Osteocyte (in vitro differentiated cells): ENCODE results near the gene RPS6KA1. TPM values are rescaled to one million over a fixed set of nuclear protein-coding genes. Genes with fewer than 3 reads are reported as not detected.

Source experiments
- DNase-seq: peaks from one replicate; pipeline ENCODE4 v3.0.0; 2021; ENCODE audit warnings: mixed read lengths; ENCODE audit not compliant: unreplicated experiment; ENCODE audit errors: extremely low spot score
- H3K27ac Mint-ChIP-seq: one replicate; pipeline ENCODE4 v1.8.0; 2021; ENCODE audit warnings: mild to moderate bottlenecking, mixed read lengths; ENCODE audit not compliant: unreplicated experiment
- H3K27me3 Mint-ChIP-seq: one replicate; pipeline ENCODE4 v1.8.0; 2021; ENCODE audit warnings: mixed read lengths; ENCODE audit not compliant: unreplicated experiment
- H3K36me3 Mint-ChIP-seq: one replicate; pipeline ENCODE4 v1.8.0; 2021; ENCODE audit warnings: mixed read lengths; ENCODE audit not compliant: unreplicated experiment
- H3K4me1 Mint-ChIP-seq: one replicate; pipeline ENCODE4 v1.8.0; 2021; ENCODE audit warnings: mixed read lengths; ENCODE audit not compliant: unreplicated experiment
- H3K4me3 Mint-ChIP-seq: one replicate; pipeline ENCODE4 v1.8.0; 2021; ENCODE audit warnings: mild to moderate bottlenecking, moderate library complexity, mixed read lengths; ENCODE audit not compliant: unreplicated experiment
- H3K9me3 Mint-ChIP-seq: one replicate; pipeline ENCODE4 v1.8.0; 2021; ENCODE audit warnings: mixed read lengths; ENCODE audit not compliant: unreplicated experiment
- CTCF ChIP-seq: fragments of 200-600 bp; sonication (generic); IDR thresholded peaks from 2 replicates; pipeline ENCODE4 v1.5.0; 2021; ENCODE audit warnings: antibody characterized with exemption, mild to moderate bottlenecking, moderate library complexity
- total RNA-seq: library from RNA; stranded (reverse); gene quantifications from 2 replicates; pipeline ENCODE4 v1.2.1, GENCODE V29; 2021

RPS6KA1 gene
- total RNA-seq, 1 donor from 2014 or later, result 4.4 TPM

GRCh38 chr1:26574018-26574417 is 44.5 kb downstream of the RPS6KA1 start:
- DNase-seq, result no peak
- H3K4me1 Mint-ChIP-seq, result no peaks in the 10 kb centered on the region
- peaks cover 8% of the 10 kb centered on the region for H3K27me3 Mint-ChIP-seq
- TF ChIP-seq CTCF, result no peak
- H3K36me3 Mint-ChIP-seq, result no peaks in the 10 kb centered on the region
- no peak overlapping the region for H3K4me3 Mint-ChIP-seq
- no peaks in the 10 kb centered on the region for H3K9me3 Mint-ChIP-seq
- H3K27ac Mint-ChIP-seq, result no peak overlapping the region

- Mint-ChIP-seq H3K9me3 (no peaks in the 10 kb centered on the region), H3K4me3 (no peak overlapping the region), H3K27me3 (peaks cover 16% of the 10 kb centered on the region), H3K36me3 (no peaks in the 10 kb centered on the region), H3K27ac (no peak overlapping the region), H3K4me1 (no peaks in the 10 kb centered on the region)
- TF ChIP-seq CTCF, result no peak
- no peak for DNase-seq
These were observed 45.2 kb downstream of the RPS6KA1 start for GRCh38 chr1:26574719-26575251.

- Mint-ChIP-seq H3K9me3 (no peaks in the 10 kb centered on the region), H3K36me3 (no peaks in the 10 kb centered on the region), H3K4me1 (no peaks in the 10 kb centered on the region), H3K27me3 (peaks cover 19% of the 10 kb centered on the region), H3K4me3 (no peak overlapping the region), H3K27ac (no peak overlapping the region)
- TF ChIP-seq CTCF, result no peak
- DNase-seq, result no peak
These were observed 45.8 kb downstream of the RPS6KA1 start for GRCh38 chr1:26575348-26575747.

- DNase-seq, result no peak
- H3K27ac Mint-ChIP-seq, result no peak overlapping the region
- H3K9me3 Mint-ChIP-seq, result no peaks in the 10 kb centered on the region
- peaks cover 19% of the 10 kb centered on the region for H3K27me3 Mint-ChIP-seq
- H3K4me1 Mint-ChIP-seq, result no peaks in the 10 kb centered on the region
- TF ChIP-seq CTCF, result no peak
- H3K36me3 Mint-ChIP-seq, result no peaks in the 10 kb centered on the region
- H3K4me3 Mint-ChIP-seq, result no peak overlapping the region
These were observed 48.6 kb downstream of the RPS6KA1 start for GRCh38 chr1:26578167-26578566.

GRCh38 chr1:26579681-26580111 is 50.1 kb downstream of the RPS6KA1 start:
- H3K27ac Mint-ChIP-seq, result no peak overlapping the region
- no peak for DNase-seq
- no peaks in the 10 kb centered on the region for H3K9me3 Mint-ChIP-seq
- H3K4me3 Mint-ChIP-seq, result no peak overlapping the region
- H3K4me1 Mint-ChIP-seq, result no peaks in the 10 kb centered on the region
- no peak for TF ChIP-seq CTCF
- H3K36me3 Mint-ChIP-seq, result no peaks in the 10 kb centered on the region
- H3K27me3 Mint-ChIP-seq, result peaks cover 19% of the 10 kb centered on the region
